Amygdala (tissue), 56 donors: Measurements from ENCODE around the gene THAP7.

Experiments
- DNase-seq, 56 donors: peaks; one replicate each; lab custom pipeline; 2025; lab: John Stamatoyannopoulos, UW

Gene THAP7

DNA sequence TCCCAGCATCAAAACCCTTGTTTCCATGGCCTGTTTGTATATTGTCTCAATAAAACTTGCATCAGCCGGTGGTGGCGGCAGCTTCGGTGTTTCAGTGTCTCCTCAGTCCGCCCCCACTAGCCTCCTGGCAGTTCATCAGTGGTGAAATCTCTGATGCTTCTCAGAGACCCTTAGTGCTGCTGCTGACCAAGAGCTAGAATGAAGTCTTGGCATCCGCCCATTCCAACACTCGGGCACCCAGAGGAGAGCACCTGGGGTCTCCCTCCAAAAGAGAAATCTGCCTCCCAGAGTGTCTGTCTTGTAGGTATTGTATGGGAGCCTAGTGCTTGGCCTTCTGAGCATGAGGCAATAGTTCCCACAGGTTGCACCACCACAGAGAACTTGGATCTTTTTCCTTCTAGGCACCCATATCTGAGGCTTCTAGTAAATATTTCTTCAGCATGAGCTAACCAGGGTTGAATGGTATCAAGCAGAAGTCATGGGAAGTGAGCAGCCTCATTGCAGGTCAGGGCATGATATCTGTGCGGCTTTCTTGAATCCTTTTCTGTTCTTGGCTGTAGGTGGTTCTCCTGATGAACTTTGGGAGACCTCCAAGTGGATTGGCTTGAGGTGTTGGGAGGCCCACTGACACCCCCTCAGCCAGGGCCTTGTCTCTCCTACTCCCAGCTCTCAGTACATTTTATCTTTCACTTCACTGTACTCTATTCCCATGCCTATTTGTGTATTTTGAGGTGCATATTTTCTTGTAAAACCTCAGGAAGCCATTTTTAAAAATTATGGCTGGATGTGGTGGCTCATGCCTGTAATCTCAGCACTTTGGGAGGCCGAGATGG, 48.0 kb downstream of the THAP7 start:
- DNase-seq, result no peak

DNA sequence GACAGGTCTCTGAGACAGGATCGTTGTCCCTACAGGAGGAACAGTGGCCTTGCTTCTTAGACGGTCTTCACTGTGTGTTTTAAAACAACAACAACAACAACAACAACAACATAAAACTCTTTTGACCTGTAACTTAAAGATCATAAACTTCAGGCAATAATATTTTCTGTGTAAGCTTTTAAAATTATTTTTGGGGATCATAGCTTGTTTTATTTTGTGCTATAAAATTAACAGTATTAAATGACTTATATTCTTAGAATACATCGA, 48.6 kb downstream of the THAP7 start:
- DNase-seq, result no peak

DNA sequence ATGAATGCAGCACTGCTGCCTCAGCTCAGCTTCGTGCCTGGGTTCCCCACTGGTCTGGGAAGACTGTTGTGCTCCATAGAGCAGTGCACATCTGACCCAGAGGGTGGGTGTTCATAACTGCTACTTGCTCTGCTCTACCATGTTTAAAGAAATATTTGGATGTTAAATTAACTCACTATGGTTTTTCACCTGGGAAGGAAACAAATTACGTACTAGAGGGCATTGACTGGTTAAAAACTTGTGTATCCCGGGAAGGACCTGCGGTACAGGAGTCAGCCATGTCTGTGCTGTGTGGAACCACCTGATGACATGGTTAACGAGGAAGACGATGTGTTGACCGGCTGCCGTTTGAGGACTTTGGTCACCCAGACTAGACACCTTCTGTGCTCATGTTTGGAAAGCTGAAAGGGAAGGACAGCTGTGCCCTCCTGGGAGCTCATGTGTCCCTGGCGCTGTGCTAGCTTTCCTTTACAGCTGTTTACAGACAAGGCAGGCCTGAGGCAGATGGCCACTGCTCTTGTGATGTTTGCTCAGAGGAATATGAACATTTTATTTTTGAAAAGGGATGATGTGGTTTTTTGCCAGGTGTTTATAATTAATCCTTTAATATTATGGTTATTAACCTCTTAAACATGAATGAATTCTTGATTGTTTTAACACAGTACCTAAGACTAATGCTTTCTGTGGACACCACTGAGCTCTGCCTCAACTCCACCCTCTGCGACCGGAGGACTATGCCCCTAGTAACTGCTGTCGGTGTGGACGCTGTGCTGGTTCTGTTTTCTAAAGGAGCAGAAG, 49.2 kb downstream of the THAP7 start:
- no peak for DNase-seq

DNA sequence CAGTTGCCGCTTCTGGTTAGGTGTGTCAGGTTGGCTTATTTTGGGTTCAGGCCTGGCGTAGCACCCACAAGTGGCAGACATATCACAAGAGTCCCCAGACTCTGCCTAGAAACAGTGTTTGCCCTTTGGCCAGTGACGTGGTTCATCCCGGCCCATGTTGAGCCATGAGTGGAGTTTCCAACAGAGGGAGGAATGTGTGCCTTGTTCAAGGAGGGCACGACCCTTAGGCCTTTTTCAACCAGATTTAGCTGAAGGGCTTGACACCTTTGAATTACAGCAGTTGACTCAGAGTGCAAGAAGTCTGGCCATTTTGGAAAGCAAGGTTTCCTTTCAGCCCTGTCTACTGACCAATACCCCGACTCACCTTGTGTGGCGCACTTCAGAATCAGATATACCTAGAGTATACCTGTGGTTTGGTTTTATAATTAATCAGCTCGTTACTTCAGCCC, 50.0 kb downstream of the THAP7 start:
- no peak for DNase-seq

DNA sequence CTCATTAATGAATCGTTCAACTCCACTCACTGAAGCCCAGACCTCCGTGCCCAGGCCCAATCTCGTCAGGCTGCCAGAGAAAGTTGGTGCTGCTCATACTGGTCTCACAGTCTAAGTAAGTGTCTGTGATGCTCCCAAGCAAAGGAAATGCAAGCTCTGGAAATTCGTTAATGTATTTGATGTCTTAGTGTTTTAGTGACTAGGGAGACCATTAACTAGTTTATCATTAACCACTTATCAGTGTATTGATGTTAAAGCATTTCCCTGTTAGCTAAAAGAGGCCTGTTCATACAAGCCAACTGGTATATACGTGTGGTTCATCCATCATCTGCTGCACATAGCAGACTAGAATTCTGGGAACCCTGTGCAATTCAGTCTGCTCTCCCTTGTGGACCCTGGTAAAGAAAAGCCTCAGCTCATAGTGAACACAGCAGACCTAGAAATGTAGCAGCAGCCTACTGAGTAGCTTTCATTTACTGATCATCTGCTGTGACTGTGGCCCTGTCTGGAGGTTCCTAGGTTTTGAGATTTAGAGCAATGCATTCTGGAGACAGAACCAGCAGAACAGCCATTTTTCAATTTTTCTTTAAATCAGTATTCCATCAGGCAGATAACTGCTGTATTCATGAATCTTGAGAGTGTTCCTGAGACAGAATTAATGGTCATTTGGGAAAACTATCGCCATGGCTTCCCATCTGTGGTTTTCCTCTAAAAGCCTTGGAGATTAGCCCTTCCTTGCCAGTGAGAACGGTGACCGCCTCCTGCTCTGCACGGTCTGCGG, 50.6 kb downstream of the THAP7 start:
- DNase-seq, result no peak

DNA sequence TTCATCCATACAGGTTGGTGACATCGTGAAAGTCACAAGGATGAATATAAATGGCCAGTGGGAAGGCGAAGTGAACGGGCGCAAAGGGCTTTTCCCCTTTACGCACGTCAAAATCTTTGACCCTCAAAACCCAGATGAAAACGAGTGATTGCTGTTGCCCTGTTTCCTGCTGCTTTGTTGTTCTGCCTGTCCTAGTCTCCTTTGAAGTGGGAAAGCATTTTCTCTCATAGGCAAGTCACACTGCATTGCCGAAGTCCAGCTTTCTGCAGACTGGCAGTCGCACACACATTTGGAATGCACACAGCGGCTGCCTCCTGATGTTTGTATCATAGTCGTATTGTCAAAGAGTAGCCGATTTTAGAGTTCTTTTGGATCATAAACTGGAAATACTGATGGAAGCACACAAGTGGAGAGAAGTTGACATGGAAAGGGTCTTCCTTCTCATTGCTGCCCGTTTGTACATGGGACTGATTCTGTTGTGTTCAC, 52.2 kb downstream of the THAP7 start:
- no peak for DNase-seq
